ENCODE data around the gene NMRK1. TPM values are rescaled to one million over a fixed set of nuclear protein-coding genes. Genes with fewer than 3 reads are reported as not detected.

Gene NMRK1
- polyA plus RNA-seq, 1 of the 3 experiments (the other 2 are of a cell fraction): 8.4 TPM

DNA sequence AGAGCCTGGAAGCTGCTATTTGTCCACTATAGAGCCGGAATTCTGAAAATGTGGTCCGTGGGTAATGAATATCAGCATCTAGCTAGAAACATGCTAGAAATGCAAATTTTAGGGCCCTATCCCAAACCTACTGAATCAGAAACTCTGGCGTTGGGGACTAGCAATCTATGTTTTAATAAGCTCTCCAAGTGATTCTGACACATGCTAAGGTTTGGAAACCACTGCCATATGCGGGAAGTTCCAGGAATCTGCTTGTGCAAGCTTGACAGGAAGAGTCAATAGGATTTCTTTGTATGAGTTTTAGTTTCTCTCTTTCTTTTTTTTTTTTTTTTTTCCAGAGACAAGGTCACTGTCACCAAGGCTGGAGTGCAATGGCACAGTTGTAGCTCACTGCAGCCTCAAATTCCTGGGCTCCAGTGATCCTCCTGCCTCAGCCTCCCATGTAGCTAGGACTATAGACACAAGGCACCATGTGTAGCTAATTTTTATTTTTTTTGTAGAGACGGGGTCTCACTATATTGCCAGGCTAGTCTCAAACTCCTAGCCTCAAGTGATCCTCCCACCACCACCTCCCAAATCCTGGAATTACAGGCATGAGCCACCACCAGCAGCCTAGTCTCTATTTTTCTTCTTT, 33.5 kb downstream of the NMRK1 start:
- no peak overlapping the region for H2AFZ ChIP-seq (ENCODE audit: low read depth)
- no peak overlapping the region for H3K4me2 ChIP-seq
- no peaks in the 10 kb centered on the region for H3K4me1 ChIP-seq (ENCODE audit: control insufficient read depth in 1 of 2, insufficient read depth in 2 of 2, low read depth in 1 of 2, low read length in 1 of 2)
- H3K27ac ChIP-seq (ENCODE audit: low read depth in 2 of 2, low read length in 1 of 2): no peak overlapping the region
- TF ChIP-seq SIN3A (IDR thresholded peaks at IDR 0.05; ENCODE audit: borderline replicate concordance, low read depth, low read length) (no peak), MXI1 (IDR thresholded peaks at IDR 0.05; ENCODE audit: low read depth, low read length) (no peak), JUND (IDR thresholded peaks at IDR 0.05) (no peak), ELF1 (IDR thresholded peaks at IDR 0.05) (no peak), EZH2phosphoT487 (IDR thresholded peaks at IDR 0.05; ENCODE audit: borderline replicate concordance, low read depth) (no peak), TCF12 (IDR thresholded peaks at IDR 0.05) (no peak), CHD2 (IDR thresholded peaks at IDR 0.05; ENCODE audit: low read length, partially characterized antibody) (no peak)
- TF ChIP-seq, protein P1, sequence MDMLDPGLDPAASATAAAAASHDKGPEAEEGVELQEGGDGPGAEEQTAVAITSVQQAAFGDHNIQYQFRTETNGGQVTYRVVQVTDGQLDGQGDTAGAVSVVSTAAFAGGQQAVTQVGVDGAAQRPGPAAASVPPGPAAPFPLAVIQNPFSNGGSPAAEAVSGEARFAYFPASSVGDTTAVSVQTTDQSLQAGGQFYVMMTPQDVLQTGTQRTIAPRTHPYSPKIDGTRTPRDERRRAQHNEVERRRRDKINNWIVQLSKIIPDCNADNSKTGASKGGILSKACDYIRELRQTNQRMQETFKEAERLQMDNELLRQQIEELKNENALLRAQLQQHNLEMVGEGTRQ (IDR thresholded peaks at IDR 0.05; ENCODE audit: borderline replicate concordance, low read depth, low read length): no peak
- no peak for DNase-seq
- H3K27me3 ChIP-seq (ENCODE audit: insufficient read depth): no peaks in the 10 kb centered on the region
- no peaks in the 10 kb centered on the region for H3K36me3 ChIP-seq (replicated peaks in 1 of 2; ENCODE audit: control insufficient read depth in 1 of 2, insufficient read depth in 2 of 2, low read length in 1 of 2)
- no peak overlapping the region for H3K9ac ChIP-seq
- no peaks in the 10 kb centered on the region for H3K9me3 ChIP-seq
- ChIA-PET CTCF (interaction anchor here (1.2 to 1.6 kb wide), 2 partner anchors 10 to 26 kb away, joined by 3 to 4 read pairs; partner anchors contain the start of gene CARNMT1), POLR2A (no interaction called here)
- no peaks in the 10 kb centered on the region for H3K9me2 ChIP-seq
- no peaks in the 10 kb centered on the region for H3K79me2 ChIP-seq (ENCODE audit: insufficient read depth)
- no peaks in the 10 kb centered on the region for H3F3A ChIP-seq (replicated peaks; ENCODE audit: insufficient read depth)
- no peak overlapping the region for H3K4me3 ChIP-seq (ENCODE audit: low read depth in 2 of 2, low read length in 1 of 2)
- H4K20me1 ChIP-seq (ENCODE audit: insufficient read depth): no peaks in the 10 kb centered on the region
- 18% methylated on average over 5 of the region's 5 CpGs for WGBS (ENCODE audit: low lambda C conversion rate)

DNA sequence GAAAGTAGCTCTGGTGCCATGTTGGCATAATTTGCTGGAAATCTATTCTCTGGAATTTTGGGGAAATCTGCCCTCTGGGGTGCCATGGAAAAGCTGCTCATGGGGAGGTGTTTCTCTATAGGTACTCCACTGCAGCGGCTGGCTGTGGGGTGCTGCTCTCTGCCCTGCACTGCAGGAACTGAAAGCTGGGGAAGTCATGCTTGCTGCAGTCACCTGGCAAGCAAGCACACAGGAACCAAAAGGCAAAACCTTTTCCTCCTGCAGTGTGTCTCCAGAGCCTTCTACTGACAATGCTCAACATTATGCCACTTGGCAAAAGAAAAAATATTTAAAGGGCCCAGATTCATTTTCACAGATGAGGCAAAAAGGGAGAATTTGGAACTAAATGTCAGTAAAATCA, 34.1 kb downstream of the NMRK1 start:
- H3K36me3 ChIP-seq (replicated peaks in 1 of 2; ENCODE audit: control insufficient read depth in 1 of 2, insufficient read depth in 2 of 2, low read length in 1 of 2): no peaks in the 10 kb centered on the region
- POLR2A ChIA-PET: no interaction called here
- no peaks in the 10 kb centered on the region for H4K20me1 ChIP-seq (ENCODE audit: insufficient read depth)
- H2AFZ ChIP-seq (ENCODE audit: low read depth): no peak overlapping the region
- DNase-seq: no peak
- H3F3A ChIP-seq (replicated peaks; ENCODE audit: insufficient read depth): no peaks in the 10 kb centered on the region
- H3K4me2 ChIP-seq: no peak overlapping the region
- no peaks in the 10 kb centered on the region for H3K4me1 ChIP-seq (ENCODE audit: control insufficient read depth in 1 of 2, insufficient read depth in 2 of 2, low read depth in 1 of 2, low read length in 1 of 2)
- H3K9ac ChIP-seq: no peak overlapping the region
- no peaks in the 10 kb centered on the region for H3K79me2 ChIP-seq (ENCODE audit: insufficient read depth)
- CTCF ChIA-PET: interaction anchor here (1.2 to 1.6 kb wide), 2 partner anchors 10 to 26 kb away, joined by 3 to 4 read pairs; partner anchors contain the start of gene CARNMT1
- no peak overlapping the region for H3K27ac ChIP-seq (ENCODE audit: low read depth in 2 of 2, low read length in 1 of 2)
- no peaks in the 10 kb centered on the region for H3K9me3 ChIP-seq
- H3K4me3 ChIP-seq (ENCODE audit: low read depth in 2 of 2, low read length in 1 of 2): no peak overlapping the region
- H3K9me2 ChIP-seq: no peaks in the 10 kb centered on the region
- H3K27me3 ChIP-seq (ENCODE audit: insufficient read depth): no peaks in the 10 kb centered on the region
- WGBS (ENCODE audit: low lambda C conversion rate): 9% methylated on average over 1 of the region's 1 CpG
- TF ChIP-seq FOXM1 (IDR thresholded peaks at IDR 0.05; ENCODE audit: low read depth): no peak
- TF ChIP-seq, protein P2, sequence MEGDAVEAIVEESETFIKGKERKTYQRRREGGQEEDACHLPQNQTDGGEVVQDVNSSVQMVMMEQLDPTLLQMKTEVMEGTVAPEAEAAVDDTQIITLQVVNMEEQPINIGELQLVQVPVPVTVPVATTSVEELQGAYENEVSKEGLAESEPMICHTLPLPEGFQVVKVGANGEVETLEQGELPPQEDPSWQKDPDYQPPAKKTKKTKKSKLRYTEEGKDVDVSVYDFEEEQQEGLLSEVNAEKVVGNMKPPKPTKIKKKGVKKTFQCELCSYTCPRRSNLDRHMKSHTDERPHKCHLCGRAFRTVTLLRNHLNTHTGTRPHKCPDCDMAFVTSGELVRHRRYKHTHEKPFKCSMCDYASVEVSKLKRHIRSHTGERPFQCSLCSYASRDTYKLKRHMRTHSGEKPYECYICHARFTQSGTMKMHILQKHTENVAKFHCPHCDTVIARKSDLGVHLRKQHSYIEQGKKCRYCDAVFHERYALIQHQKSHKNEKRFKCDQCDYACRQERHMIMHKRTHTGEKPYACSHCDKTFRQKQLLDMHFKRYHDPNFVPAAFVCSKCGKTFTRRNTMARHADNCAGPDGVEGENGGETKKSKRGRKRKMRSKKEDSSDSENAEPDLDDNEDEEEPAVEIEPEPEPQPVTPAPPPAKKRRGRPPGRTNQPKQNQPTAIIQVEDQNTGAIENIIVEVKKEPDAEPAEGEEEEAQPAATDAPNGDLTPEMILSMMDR (IDR thresholded peaks at IDR 0.05): no peak
- TF ChIP-seq RAD21 (IDR thresholded peaks at IDR 0.05; ENCODE audit: low read length): no peak
- no peak for TF ChIP-seq GATA2 (CRISPR knock-in tag; IDR thresholded peaks at IDR 0.05)
- TF ChIP-seq, protein P3, sequence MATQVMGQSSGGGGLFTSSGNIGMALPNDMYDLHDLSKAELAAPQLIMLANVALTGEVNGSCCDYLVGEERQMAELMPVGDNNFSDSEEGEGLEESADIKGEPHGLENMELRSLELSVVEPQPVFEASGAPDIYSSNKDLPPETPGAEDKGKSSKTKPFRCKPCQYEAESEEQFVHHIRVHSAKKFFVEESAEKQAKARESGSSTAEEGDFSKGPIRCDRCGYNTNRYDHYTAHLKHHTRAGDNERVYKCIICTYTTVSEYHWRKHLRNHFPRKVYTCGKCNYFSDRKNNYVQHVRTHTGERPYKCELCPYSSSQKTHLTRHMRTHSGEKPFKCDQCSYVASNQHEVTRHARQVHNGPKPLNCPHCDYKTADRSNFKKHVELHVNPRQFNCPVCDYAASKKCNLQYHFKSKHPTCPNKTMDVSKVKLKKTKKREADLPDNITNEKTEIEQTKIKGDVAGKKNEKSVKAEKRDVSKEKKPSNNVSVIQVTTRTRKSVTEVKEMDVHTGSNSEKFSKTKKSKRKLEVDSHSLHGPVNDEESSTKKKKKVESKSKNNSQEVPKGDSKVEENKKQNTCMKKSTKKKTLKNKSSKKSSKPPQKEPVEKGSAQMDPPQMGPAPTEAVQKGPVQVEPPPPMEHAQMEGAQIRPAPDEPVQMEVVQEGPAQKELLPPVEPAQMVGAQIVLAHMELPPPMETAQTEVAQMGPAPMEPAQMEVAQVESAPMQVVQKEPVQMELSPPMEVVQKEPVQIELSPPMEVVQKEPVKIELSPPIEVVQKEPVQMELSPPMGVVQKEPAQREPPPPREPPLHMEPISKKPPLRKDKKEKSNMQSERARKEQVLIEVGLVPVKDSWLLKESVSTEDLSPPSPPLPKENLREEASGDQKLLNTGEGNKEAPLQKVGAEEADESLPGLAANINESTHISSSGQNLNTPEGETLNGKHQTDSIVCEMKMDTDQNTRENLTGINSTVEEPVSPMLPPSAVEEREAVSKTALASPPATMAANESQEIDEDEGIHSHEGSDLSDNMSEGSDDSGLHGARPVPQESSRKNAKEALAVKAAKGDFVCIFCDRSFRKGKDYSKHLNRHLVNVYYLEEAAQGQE (IDR thresholded peaks at IDR 0.05; ENCODE audit: low read depth, low read length): no peak
- TF ChIP-seq MXI1 (IDR thresholded peaks at IDR 0.05; ENCODE audit: low read depth, low read length): no peak
- TF ChIP-seq, protein P4, sequence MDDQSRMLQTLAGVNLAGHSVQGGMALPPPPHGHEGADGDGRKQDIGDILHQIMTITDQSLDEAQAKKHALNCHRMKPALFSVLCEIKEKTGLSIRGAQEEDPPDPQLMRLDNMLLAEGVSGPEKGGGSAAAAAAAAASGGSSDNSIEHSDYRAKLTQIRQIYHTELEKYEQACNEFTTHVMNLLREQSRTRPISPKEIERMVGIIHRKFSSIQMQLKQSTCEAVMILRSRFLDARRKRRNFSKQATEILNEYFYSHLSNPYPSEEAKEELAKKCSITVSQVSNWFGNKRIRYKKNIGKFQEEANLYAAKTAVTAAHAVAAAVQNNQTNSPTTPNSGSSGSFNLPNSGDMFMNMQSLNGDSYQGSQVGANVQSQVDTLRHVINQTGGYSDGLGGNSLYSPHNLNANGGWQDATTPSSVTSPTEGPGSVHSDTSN (IDR thresholded peaks at IDR 0.05): no peak
- no peak for TF ChIP-seq FOXJ3 (CRISPR knock-in tag; IDR thresholded peaks at IDR 0.05)
- no peak for TF ChIP-seq POLR2AphosphoS5 (IDR thresholded peaks at IDR 0.05; ENCODE audit: low read depth, low read length)
- TF ChIP-seq, protein P1 (IDR thresholded peaks at IDR 0.05; ENCODE audit: borderline replicate concordance, low read depth, low read length): no peak
- TF ChIP-seq, protein P5, sequence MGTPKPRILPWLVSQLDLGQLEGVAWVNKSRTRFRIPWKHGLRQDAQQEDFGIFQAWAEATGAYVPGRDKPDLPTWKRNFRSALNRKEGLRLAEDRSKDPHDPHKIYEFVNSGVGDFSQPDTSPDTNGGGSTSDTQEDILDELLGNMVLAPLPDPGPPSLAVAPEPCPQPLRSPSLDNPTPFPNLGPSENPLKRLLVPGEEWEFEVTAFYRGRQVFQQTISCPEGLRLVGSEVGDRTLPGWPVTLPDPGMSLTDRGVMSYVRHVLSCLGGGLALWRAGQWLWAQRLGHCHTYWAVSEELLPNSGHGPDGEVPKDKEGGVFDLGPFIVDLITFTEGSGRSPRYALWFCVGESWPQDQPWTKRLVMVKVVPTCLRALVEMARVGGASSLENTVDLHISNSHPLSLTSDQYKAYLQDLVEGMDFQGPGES (IDR thresholded peaks at IDR 0.05; ENCODE audit: low read depth, low read length): no peak
- no peak for TF ChIP-seq NRF1 (IDR thresholded peaks at IDR 0.05; ENCODE audit: low read depth, low read length)
- no peak for TF ChIP-seq JUND (IDR thresholded peaks at IDR 0.05)
